Left cardiac atrium (tissue), 4 donors: Measurements from ENCODE around the gene PIGS. TPM values are rescaled to one million over a fixed set of nuclear protein-coding genes. Genes with fewer than 3 reads are reported as not detected.
A peak's percentile ranks its signal among the peaks of the same experiment; 100 is the strongest.

Source experiments
- ATAC-seq, 2 donors: fragments of 200-7000 bp; cut with Tn5 transposase; one replicate each; pipeline ENCODE4 v1.9.1; 2020; ENCODE audit warnings: mild to moderate bottlenecking in 2 of 2, moderate library complexity in 2 of 2
- DNase-seq: peaks from one replicate; pipeline ENCODE4 v3.0.0-alpha.2; 2020
- intact Hi-C, 2 donors: fragments of 100-400 bp; cut with DNase I; formaldehyde crosslinking; loops; one replicate each; pipeline versions ENCODE4 v1.14.1 to v1.15.1; 2022 to 2023
- total RNA-seq, 2 donors: library from RNA; stranded (reverse); fragmentation: NEBNext Ultra II Directional; extraction: Animal tissue kit (Norgen Biotek cat#: 25700); gene quantifications; one replicate each; pipeline ENCODE4 v1.2.1, GENCODE V29; 2021
- donor health status: DM: no; HTN: yes; CAD: no.
- donor health status: DM: no; HTN: yes; CAD: no; lungs with severe emphysema.
- donor health status: DM: yes; HTN: yes; CAD: no.
- donor health status: Dilated cardiomyopathy.

Gene PIGS
- total RNA-seq, 2 donors from 2014 or later, result 39.9 to 41.4 TPM

- no peak for ATAC-seq
- no peak for DNase-seq
- intact Hi-C loops, result no loop called here
Observed at GRCh38 chr17:28555022-28555421, 16.3 kb downstream of the PIGS start.

- ATAC-seq, result no peak
- no peak for DNase-seq
- intact Hi-C loops, result loop anchor here in 1 of 2 donors (5.0 kb wide), 1 partner anchor 58 kb away; the partner anchor contains the start of gene RSKR
Observed at GRCh38 chr17:28554565-28554964, 16.8 kb downstream of the PIGS start.

- intact Hi-C loops, result loop anchor here in 1 of 2 donors (5.0 kb wide), 1 partner anchor 59 kb away; the partner anchor contains the start of gene RSKR
- DNase-seq (no peak), ATAC-seq (no peak)
Observed at GRCh38 chr17:28553000-28553505, 18.3 kb downstream of the PIGS start.

- intact Hi-C loops, result loop anchor here in 1 of 2 donors (5.0 kb wide), 1 partner anchor 60 kb away; the partner anchor contains the start of gene RSKR
- DNase-seq, result peak; percentile 82
- ATAC-seq, result peak; percentile 97
Observed at GRCh38 chr17:28552176-28552999, 18.9 kb downstream of the PIGS start, which contains the start of gene UNC119. UNC119 (minus strand) TSS chr17:28552624; CDS start chr17:28552557, 67 bp downstream.

GRCh38 chr17:28551421-28552175, 19.7 kb downstream of the PIGS start:
- intact Hi-C loops, result loop anchor here in 1 of 2 donors (5.0 kb wide), 1 partner anchor 61 kb away; the partner anchor contains the start of gene RSKR
- ATAC-seq, result peak; percentile 22 to 23
- DNase-seq, result no peak

- no peak for DNase-seq
- intact Hi-C loops, result loop anchor here in 1 of 2 donors (5.0 kb wide), 1 partner anchor 61 kb away; the partner anchor contains the start of gene RSKR
- ATAC-seq, result no peak
Observed at GRCh38 chr17:28550858-28551257, 20.5 kb downstream of the PIGS start.

GRCh38 chr17:28549236-28550132, 21.8 kb downstream of the PIGS start:
- DNase-seq (no peak), ATAC-seq (no peak)
- intact Hi-C loops, result loop anchor here in 1 of 2 donors (5.0 kb wide), 1 partner anchor 63 kb away; the partner anchor contains the start of gene RSKR

- no peak for DNase-seq
- ATAC-seq, result no peak
- intact Hi-C loops, result no loop called here
Observed at GRCh38 chr17:28548417-28549130, 22.8 kb downstream of the PIGS start.

GRCh38 chr17:28547623-28548416, 23.5 kb downstream of the PIGS start:
- ATAC-seq (peak; percentile 51 to 52), DNase-seq (peak; percentile 78)
- intact Hi-C loops, result no loop called here

- intact Hi-C loops, result no loop called here
- ATAC-seq, result no peak
- DNase-seq, result no peak
Observed at GRCh38 chr17:28547096-28547622, 24.2 kb downstream of the PIGS start.

- intact Hi-C loops, result no loop called here
- no peak for DNase-seq
- no peak for ATAC-seq
Observed at GRCh38 chr17:28545787-28546415, 25.4 kb downstream of the PIGS start.

GRCh38 chr17:28545141-28545503, 26.2 kb downstream of the PIGS start:
- ATAC-seq (no peak), DNase-seq (no peak)
- intact Hi-C loops, result no loop called here

GRCh38 chr17:28544402-28545140, 26.8 kb downstream of the PIGS start:
- DNase-seq, result no peak
- ATAC-seq, result no peak
- intact Hi-C loops, result loop anchor here in 1 of 2 donors (5.0 kb wide), 1 partner anchor 52 kb away; no protein-coding TSS in a partner anchor

- no peak for ATAC-seq
- DNase-seq, result no peak
- intact Hi-C loops, result loop anchor here in 1 of 2 donors (5.0 kb wide), 1 partner anchor 49 kb away; no protein-coding TSS in a partner anchor
Observed at GRCh38 chr17:28541439-28541838, 29.9 kb downstream of the PIGS start.

GRCh38 chr17:28540231-28540630, 31.1 kb downstream of the PIGS start:
- DNase-seq, result no peak
- no peak for ATAC-seq
- intact Hi-C loops, result loop anchor here in 1 of 2 donors (5.0 kb wide), 1 partner anchor 48 kb away; no protein-coding TSS in a partner anchor
